ENCODE data around the gene CCDC183.
A peak's percentile ranks its signal among the peaks of the same experiment; 100 is the strongest.
"Not testable (repeated sequence)": the region's sequence is repeated elsewhere in the genome, so short reads cannot be mapped to it uniquely, and the experiment has no call there.

Gene CCDC183

GRCh38 chr9:136826188-136826541, 30.0 kb downstream of the CCDC183 start:
- DNase-seq = no peak

- no peak for DNase-seq
These were observed 30.8 kb downstream of the CCDC183 start for GRCh38 chr9:136826703-136827582.

- no peak for DNase-seq
These were observed 31.8 kb downstream of the CCDC183 start for GRCh38 chr9:136827794-136828473.

DNA sequence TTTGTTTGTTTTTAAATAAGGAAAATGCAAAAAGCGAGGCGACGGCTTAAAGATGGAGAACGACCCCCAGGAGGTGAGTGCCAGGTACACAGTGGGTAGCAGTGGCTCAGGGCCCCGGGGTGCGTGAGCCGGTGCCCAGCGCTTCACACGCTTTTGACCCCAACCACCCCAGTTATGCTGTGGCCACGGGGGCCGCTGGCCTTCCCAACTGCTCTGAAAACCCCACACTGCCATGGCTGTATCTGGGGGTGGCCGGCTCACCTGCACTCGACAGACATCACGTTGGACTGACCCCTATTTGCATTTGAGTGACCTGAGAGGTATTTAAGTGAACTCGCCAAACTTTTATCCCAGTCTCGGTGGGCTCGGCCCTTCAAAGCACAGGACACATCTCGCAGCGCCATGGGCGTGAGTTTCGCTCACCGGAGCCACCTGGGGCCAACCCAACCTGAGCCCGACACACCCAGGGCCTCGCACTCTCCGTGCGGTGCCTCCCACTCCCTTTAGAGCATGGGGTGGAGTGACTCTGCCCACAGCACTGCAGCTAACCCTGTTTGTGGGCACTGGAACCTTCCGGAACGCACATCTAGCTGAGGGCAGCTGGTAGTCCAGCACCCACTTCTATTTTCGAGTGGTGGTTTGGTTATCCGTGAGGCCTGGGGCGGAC, 32.5 kb downstream of the CCDC183 start:
- no peak for DNase-seq

DNA sequence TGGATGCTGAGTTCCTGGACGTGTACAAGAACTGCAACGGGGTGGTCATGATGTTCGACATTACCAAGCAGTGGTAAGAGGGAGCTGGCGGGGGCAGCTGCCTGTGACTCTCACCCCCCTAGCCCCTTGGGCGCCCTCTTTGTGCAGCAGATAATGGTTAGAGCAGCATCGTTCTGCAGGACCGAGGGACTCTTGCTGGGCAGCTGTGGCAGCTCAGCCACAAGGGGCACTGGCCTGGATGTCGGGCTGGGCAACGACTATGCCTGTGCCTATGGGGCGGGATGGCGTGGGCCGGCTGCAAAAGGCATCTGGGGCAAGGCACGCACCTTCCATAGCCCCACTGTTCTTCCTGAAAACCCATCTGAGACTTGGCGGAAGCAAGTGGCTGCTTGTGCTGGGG, 33.3 kb downstream of the CCDC183 start:
- DNase-seq = no peak

DNA sequence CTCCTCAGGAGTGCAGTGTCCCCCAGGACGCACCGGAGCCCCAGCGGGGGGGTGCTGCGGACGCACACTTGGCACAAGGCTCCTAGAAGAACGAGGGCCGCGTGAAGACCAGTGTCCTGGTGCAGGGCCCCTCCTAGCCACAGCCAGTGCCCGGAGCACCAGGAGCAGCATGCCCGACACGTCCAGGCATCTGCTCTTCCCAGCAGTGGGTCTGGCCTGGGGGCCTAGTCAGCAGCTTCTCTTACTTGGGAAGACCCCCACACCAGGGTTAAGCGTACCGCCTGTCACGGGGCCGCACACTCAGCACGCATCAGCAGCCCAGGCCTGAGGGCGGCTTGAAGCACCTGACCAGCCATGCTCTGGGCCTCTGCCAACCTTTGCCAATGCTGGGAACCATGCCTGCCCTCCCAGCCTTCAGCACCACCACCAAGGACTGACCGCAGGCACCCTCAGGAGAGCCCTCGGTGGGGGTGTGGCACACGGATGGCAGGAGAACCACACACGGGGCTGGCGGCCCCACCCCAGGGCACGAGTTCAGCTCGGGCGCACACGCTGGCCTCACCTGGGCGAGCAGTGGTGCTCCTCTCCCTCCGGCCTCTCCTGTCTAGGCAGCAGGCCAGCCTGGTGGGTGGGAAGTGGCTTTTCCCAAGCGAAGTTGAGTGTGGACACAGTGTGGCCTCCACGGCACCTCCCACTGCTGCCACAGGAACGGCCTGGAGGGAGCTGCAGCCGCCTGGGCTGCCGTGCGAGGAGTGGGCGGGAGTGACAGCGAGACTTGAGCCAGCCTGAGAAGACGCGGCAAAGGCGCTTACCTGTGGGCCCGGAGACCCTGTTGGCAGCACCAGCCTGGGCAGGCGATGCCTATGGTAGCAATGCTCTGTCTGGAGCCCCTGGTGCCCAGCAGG, 34.1 kb downstream of the CCDC183 start:
- DNase-seq = no peak

- DNase-seq = no peak
These were observed 35.0 kb downstream of the CCDC183 start for GRCh38 chr9:136831002-136831719.

- no peak for DNase-seq
These were observed 35.6 kb downstream of the CCDC183 start for GRCh38 chr9:136831720-136832104.

- no peak for DNase-seq
These were observed 36.4 kb downstream of the CCDC183 start for GRCh38 chr9:136832581-136832980.

DNA sequence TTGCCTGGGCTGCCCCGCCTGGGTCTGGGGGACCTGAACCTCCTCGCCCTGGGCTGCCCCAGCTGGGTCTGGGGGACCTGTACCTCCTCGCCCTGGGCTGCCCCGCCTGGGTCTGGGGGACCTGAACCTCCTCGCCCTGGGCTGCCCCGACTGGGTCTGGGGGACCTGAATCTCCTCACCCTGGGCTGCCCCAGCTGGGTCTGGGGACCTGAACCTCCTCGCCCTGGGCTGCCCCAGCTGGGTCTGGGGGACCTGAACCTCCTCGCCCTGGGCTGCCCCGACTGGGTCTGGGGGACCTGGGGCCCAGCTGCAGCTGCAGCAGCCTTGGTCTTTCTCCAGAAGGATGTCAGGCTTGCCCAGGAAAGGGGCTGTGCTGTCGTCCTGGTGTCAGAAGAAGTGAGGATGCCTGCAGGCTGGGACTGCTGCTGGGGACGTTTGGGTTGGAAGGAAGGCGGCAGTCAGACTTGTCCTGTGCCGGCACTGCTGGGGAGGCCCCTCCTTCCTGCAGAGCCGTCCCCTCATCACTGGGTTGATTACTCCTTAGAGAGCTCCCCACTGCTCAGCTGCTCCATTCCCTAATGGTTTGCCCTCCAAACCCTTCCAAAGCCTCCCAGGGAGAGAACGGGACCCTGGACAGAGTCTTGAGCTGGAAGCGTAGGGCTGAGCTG, 37.4 kb downstream of the CCDC183 start:
- DNase-seq = not testable (repeated sequence)

DNA sequence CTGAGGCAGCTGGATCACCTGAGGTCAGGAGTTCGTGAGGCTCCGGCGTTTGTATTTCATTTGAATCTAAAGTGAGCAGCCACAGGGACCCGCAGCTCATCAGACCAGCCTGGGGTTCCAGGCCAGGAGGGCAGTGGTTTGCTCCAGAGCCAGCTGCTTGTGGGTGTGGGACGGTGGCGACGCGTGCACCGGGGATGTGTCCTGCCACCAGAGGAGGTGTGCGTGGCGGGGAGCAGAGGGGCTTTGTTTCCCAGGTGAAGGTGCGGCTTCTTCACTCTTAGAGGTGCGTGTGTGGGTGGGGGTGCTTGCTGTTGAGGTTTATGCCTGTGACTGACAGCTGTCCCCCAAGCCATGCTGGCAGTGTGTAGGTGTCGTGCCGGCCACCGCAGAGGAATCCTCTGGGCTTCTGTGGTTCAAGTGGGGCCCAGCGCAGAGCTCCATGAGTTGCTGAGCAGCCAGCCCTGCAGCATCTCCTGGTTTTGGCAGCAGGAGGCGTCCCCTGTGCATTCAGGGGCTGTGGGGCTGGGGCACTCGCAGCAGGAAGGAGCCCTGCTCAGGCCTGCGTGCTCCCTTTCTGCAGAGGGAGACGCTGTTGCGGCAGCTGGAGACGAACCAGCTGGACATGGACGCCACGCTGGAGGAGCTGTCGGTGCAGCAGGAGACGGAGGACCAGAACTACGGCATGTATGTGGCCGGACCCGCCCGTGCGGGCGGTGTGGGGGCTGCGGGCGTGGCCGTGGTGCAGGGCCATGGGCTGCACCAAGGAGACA, 39.2 kb downstream of the CCDC183 start:
- DNase-seq = no peak

- no peak for DNase-seq
These were observed 40.1 kb downstream of the CCDC183 start for GRCh38 chr9:136835932-136836904.

- DNase-seq = no peak
These were observed 41.2 kb downstream of the CCDC183 start for GRCh38 chr9:136837146-136837855.

DNA sequence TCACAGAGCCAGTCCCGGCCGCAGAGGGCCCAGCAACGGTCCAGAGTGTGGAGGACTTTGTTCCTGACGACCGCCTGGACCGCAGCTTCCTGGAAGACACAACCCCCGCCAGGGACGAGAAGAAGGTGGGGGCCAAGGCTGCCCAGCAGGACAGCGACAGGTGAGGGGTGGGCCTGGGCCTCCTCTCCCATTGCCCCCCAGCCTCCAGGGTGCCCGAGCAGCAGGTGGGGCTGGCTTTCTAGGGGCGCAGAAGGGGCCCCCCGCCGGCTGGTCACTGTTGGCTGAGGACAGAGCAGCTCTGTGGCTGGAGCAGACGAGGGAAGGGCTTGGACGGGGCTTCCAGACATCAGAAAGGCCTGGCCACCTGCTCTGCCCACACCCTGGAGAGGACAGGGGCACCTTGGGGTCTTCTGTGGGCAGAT, 41.7 kb downstream of the CCDC183 start:
- DNase-seq = not testable (repeated sequence)

- DNase-seq = peak; percentile 39
These were observed 42.4 kb downstream of the CCDC183 start for GRCh38 chr9:136838314-136839228.

GRCh38 chr9:136839229-136840139, 43.3 kb downstream of the CCDC183 start:
- DNase-seq = no peak
